HepG2 (cell line): ENCODE results near the gene CSNK2A2. TPM values are rescaled to one million over a fixed set of nuclear protein-coding genes. Genes with fewer than 3 reads are reported as not detected.
A peak's percentile ranks its signal among the peaks of the same experiment; 100 is the strongest.

Experiments used
- ATAC-seq: fragments of 200-7000 bp; cut with Tn5 transposase; 3 replicates; pipeline ENCODE4 v1.9.1; 2020; ENCODE audit warnings: mild to moderate bottlenecking, moderate library complexity
- BruUV-seq: library from RNA; stranded (reverse); fragments of 400-500 nt; replicated peaks from 2 replicates; lab custom pipeline; 2021; lab: Mats Ljungman, UMichigan
- CTCF ChIA-PET: fragments of 300-600 bp; formaldehyde crosslinking; extraction: SDS; loops from one replicate; lab custom pipeline; 2021; ENCODE audit warnings: low total read pairs, inconsistent platforms, low intra/inter-chr PET ratio; lab: Yijun Ruan, JAX
- POLR2A ChIA-PET: fragments of 350-600 bp; sonication (Branson Sonifier 250); formaldehyde crosslinking; loops from one replicate; lab custom pipeline; 2020; ENCODE audit warnings: antibody characterized with exemption, inconsistent platforms; lab: Yijun Ruan, JAX
- DNase-seq: peaks from one replicate; pipeline ENCODE4 v3.0.0-alpha.2; 2015; ENCODE audit warnings: low spot score
- FAIRE-seq: peaks from 3 replicates; lab custom pipeline; 2011; peaks lifted over from hg19 to GRCh38; lab: Jason Lieb, UNC
- H2AFZ ChIP-seq: one replicate; pipeline ENCODE4 v1.6.1; 2011; ENCODE audit warnings: low read length, inconsistent platforms
- H3K27ac ChIP-seq: fragments of 300-600 bp; 3 replicates; pipeline ENCODE4 v1.8.0; 2011; ENCODE audit warnings: mixed run types, mild to moderate bottlenecking, mixed read lengths, low read length, inconsistent platforms; ENCODE audit not compliant: insufficient read depth; ENCODE audit errors: extremely low read length
- H3K27me3 ChIP-seq, 2 experiments: fragments of 200-600 bp in 1 of 2; 2 replicates in 1 of 2; 3 replicates in 1 of 2; pipeline versions ENCODE4 v1.6.0 to v1.8.0; 2011; ENCODE audit warnings: low read length in 2 of 2, mild to moderate bottlenecking in 2 of 2, moderate library complexity in 2 of 2, inconsistent platforms in 1 of 2; ENCODE audit not compliant: insufficient read depth in 2 of 2, control insufficient read depth in 1 of 2
- H3K36me3 ChIP-seq, 2 experiments: fragments of 200-600 bp in 1 of 2; replicated peaks in 1 of 2; 2 replicates in 1 of 2; 3 replicates in 1 of 2; pipeline versions ENCODE4 v1.5.1 to v1.8.0; 2011; ENCODE audit warnings: low read length in 2 of 2, inconsistent platforms in 1 of 2; ENCODE audit not compliant: insufficient read depth in 2 of 2, control insufficient read depth in 1 of 2
- H3K4me1 ChIP-seq: 2 replicates; pipeline ENCODE4 v1.5.1; 2012; ENCODE audit warnings: low read length, inconsistent platforms; ENCODE audit not compliant: insufficient read depth
- H3K4me2 ChIP-seq: 2 replicates; pipeline ENCODE4 v1.6.0; 2011; ENCODE audit warnings: low read depth, low read length, inconsistent platforms
- H3K4me3 ChIP-seq, 3 experiments: fragments of 200-600 bp in 1 of 3; sonication (generic), shearing (Covaris generic) in 1 of 3; replicated peaks in 1 of 3; 2 replicates each; pipeline ENCODE4 v1.5.1; 2011 to 2016; ENCODE audit warnings: low read length in 3 of 3, inconsistent platforms in 2 of 3, low read depth in 2 of 3, mild to moderate bottlenecking in 2 of 3, control low read depth in 1 of 3, mixed read lengths in 1 of 3; ENCODE audit not compliant: insufficient read depth in 1 of 3
- H3K79me2 ChIP-seq: one replicate; pipeline ENCODE4 v1.6.1; 2011; ENCODE audit warnings: low read length, inconsistent platforms; ENCODE audit not compliant: insufficient read depth
- H3K9ac ChIP-seq: 2 replicates; pipeline ENCODE4 v1.6.0; 2011; ENCODE audit warnings: mild to moderate bottlenecking, low read depth, low read length, inconsistent platforms; ENCODE audit not compliant: insufficient read depth
- H3K9me3 ChIP-seq: 2 replicates; pipeline ENCODE4 v1.5.1; 2012; ENCODE audit warnings: mild to moderate bottlenecking, low read length
- H4K20me1 ChIP-seq: 2 replicates; pipeline ENCODE4 v1.6.0; 2011; ENCODE audit warnings: inconsistent platforms, mild to moderate bottlenecking, low read length, moderate library complexity; ENCODE audit not compliant: insufficient read depth
- FOSL1 ChIP-seq: sonication (generic); formaldehyde crosslinking; IDR thresholded peaks from 2 replicates; pipeline ENCODE4 v1.9.0; 2021; ENCODE audit warnings: missing genetic modification reagents, borderline replicate concordance
- HNRNPL ChIP-seq: fragments of 200-400 bp; formaldehyde crosslinking; IDR thresholded peaks from 2 replicates; pipeline ENCODE4 v1.6.1; 2017; ENCODE audit warnings: mild to moderate bottlenecking, low read depth, low read length
- KDM1A ChIP-seq: IDR thresholded peaks from 2 replicates; pipeline ENCODE4 v1.6.1; 2016; ENCODE audit warnings: missing compliant biosample characterization
- POLR2G ChIP-seq: fragments of 200-400 bp; formaldehyde crosslinking; IDR thresholded peaks from 2 replicates; pipeline ENCODE4 v1.6.1; 2018; ENCODE audit warnings: mild to moderate bottlenecking, low read depth, low read length, moderate library complexity
- TBP ChIP-seq: sonication (generic); formaldehyde crosslinking; IDR thresholded peaks from 2 replicates; pipeline ENCODE4 v1.5.0; 2020; ENCODE audit warnings: missing genetic modification reagents
- ZNF331 ChIP-seq: sonication (generic); formaldehyde crosslinking; IDR thresholded peaks from 2 replicates; pipeline ENCODE4 v1.4.0; 2020; ENCODE audit warnings: missing genetic modification reagents
- WGBS: methylation state at CpG from one replicate; pipeline ENCODE4 v1.1.6; 2017; ENCODE audit warnings: low lambda C conversion rate; 5-methylcytosine and 5-hydroxymethylcytosine counted together
- in situ Hi-C: cut with HindIII; loops from 2 replicates; pipeline ENCODE4 v1.10.0; 2017; ENCODE audit warnings: low pct_unique_long_range_greater_than_20kb; ENCODE audit not compliant: extremely low pct_ligation_motif_present
- intact Hi-C: fragments of 100-400 bp; cut with micrococcal nuclease; formaldehyde crosslinking; loops from one replicate; pipeline ENCODE4 v1.10.0; 2022; ENCODE audit not compliant: unreplicated experiment
- polyA plus RNA-seq, 8 experiments: library from polyadenylated mRNA; depleted of rRNA in 3 of 8; stranded (reverse) in 7 of 8; unstranded in 1 of 8; fragments of >200 nt; fragmentation: Illumina TruSeq in 4 of 8; extraction: Trizol in 4 of 8; gene quantifications; 2 replicates each; pipeline versions ENCODE4 v1.2.1 to v1.2.3, GENCODE V29; 2011 to 2016; ENCODE audit warnings: low read depth in 4 of 8, missing spikeins in 1 of 8, mixed read lengths in 1 of 8; ENCODE audit not compliant: insufficient read depth in 1 of 8
- total RNA-seq, 5 experiments: library from RNA; depleted of rRNA; stranded (reverse); fragments of >200 nt; fragmentation: Illumina TruSeq; extraction: Trizol; gene quantifications; 2 replicates each; pipeline ENCODE4 v1.2.3, GENCODE V29; 2016; ENCODE audit warnings: low read depth in 1 of 5
- TF ChIP-seq, protein P1 (sequence below): sonication (generic); formaldehyde crosslinking; IDR thresholded peaks from 2 replicates; pipeline ENCODE4 v1.5.0; 2020; ENCODE audit warnings: mild to moderate bottlenecking, missing genetic modification reagents, borderline replicate concordance

CSNK2A2 gene
- total and polyA plus RNA-seq, 2 of the 13 experiments (the other 11 are each of a cell fraction or from before 2014, with no cell fraction given), result 46.4 to 56.9 TPM

DNA sequence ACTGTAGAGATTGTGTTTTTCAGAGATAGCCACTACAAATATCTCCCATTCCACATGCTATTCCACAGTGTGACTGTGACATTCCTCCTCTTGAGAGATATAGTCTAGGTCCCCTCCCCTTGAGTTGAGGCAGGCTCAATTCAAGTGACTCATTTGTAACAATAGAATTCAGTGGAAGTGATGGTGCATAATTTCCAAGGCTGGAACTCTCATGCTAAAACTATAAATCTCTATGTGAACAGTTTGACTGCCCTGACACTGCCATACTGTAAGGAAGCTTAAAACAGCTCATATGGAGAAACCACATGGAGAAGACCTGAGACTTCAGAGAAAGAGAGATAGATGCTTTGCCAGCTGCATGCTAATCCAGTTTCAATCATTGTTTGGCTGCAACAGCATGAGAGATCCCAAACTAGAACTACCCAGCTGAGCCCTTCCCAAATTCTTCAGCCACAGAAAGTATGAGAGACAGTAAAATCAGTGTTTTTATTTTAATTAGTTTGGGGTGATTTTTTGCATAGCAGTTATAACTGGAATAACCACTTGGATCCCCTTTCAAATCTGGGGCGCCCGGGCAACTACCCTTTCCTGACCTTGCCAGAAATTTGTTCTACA, 19.5 kb upstream of the CSNK2A2 start:
- BruUV-seq, result no TSS peak
- intact Hi-C loops, result no loop called here
- 0% methylated on average over 2 of the region's 2 CpGs for WGBS
- Histone ChIP-seq H3K4me1 (peaks cover 6% of the 10 kb centered on the region), H2AFZ (no peak overlapping the region), H4K20me1 (no peaks in the 10 kb centered on the region), H3K4me2 (no peak overlapping the region), H3K4me3 (no peak overlapping the region), H3K27me3 (peaks cover 0 to 8% of the 10 kb centered on the region in 2 experiments; a peak in 2 of 5 replicates), H3K79me2 (no peaks in the 10 kb centered on the region), H3K36me3 (no peaks in the 10 kb centered on the region), H3K9me3 (no peaks in the 10 kb centered on the region), H3K9ac (no peak overlapping the region), H3K27ac (no peak overlapping the region)
- in situ Hi-C loops, result no loop called here
- FAIRE-seq, result no peak
- ChIA-PET CTCF (no interaction called here), POLR2A (no interaction called here)
- no peak for DNase-seq
- ATAC-seq, result no peak
- TF ChIP-seq KDM1A (CRISPR knock-in tag), result no peak
- TF ChIP-seq, protein P1, sequence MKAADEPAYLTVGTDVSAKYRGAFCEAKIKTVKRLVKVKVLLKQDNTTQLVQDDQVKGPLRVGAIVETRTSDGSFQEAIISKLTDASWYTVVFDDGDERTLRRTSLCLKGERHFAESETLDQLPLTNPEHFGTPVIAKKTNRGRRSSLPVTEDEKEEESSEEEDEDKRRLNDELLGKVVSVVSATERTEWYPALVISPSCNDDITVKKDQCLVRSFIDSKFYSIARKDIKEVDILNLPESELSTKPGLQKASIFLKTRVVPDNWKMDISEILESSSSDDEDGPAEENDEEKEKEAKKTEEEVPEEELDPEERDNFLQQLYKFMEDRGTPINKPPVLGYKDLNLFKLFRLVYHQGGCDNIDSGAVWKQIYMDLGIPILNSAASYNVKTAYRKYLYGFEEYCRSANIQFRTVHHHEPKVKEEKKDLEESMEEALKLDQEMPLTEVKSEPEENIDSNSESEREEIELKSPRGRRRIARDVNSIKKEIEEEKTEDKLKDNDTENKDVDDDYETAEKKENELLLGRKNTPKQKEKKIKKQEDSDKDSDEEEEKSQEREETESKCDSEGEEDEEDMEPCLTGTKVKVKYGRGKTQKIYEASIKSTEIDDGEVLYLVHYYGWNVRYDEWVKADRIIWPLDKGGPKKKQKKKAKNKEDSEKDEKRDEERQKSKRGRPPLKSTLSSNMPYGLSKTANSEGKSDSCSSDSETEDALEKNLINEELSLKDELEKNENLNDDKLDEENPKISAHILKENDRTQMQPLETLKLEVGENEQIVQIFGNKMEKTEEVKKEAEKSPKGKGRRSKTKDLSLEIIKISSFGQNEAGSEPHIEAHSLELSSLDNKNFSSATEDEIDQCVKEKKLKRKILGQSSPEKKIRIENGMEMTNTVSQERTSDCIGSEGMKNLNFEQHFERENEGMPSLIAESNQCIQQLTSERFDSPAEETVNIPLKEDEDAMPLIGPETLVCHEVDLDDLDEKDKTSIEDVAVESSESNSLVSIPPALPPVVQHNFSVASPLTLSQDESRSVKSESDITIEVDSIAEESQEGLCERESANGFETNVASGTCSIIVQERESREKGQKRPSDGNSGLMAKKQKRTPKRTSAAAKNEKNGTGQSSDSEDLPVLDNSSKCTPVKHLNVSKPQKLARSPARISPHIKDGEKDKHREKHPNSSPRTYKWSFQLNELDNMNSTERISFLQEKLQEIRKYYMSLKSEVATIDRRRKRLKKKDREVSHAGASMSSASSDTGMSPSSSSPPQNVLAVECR (CRISPR knock-in tag), result no peak
- no peak for TF ChIP-seq HNRNPL
- TF ChIP-seq TBP, result no peak
- no peak for TF ChIP-seq FOSL1 (CRISPR knock-in tag)
- TF ChIP-seq ZNF331 (CRISPR knock-in tag), result peak; percentile 98
- no peak for TF ChIP-seq POLR2G
